ENCODE results near the gene RNF125.
A peak's percentile ranks its signal among the peaks of the same experiment; 100 is the strongest.

Gene RNF125

DNA sequence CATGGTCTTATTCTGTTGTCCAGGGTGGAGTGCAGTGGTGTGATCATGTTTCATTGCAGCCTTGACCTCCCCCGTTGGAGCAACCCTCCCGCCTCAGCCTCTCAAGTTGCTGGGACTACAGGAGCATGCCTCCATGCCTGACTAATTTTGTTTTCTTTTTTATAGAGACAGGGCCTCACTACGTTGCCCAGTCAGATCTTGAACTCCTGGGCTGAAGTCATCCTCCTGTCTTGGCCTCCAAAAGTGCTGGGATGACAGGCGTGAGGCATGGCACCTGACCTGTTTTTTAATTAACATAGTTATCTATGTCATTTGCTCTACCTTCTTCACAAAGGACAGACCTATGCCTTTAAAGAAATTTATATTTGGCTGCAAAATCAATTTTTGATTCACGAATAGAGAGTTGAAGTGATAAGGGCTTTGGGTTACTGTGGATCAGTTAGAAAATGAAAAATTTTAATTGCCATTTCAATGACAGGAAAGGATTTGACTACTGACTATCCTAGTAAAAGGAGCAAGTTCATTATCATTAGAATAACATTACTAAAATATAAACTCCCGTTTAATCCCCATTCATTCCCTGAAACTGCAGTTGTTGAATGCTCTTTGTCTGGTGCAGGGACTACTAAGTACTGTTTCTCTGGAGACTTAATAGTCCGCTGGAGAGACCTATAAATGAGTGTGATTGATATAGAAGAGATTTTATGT is 76.7 kb downstream of the RNF125 start:
- CTCF ChIA-PET, result no interaction called here
- Histone ChIP-seq H3K27ac (ENCODE audit: extremely low read depth, low read depth, low read length) (no peak overlapping the region), H3K4me1 (ENCODE audit: control insufficient read depth, insufficient read depth, low read length) (peaks cover 4% of the 10 kb centered on the region; the same call in 1 of the 2 replicates), H3K9me3 (ENCODE audit: control insufficient read depth, insufficient read depth, low read depth, low read length) (no peaks in the 10 kb centered on the region), H3K4me3 (ENCODE audit: low read depth, low read length) (no peak overlapping the region), H3K36me3 (ENCODE audit: control insufficient read depth in 2 of 2, insufficient read depth in 1 of 2, low read length in 2 of 2) (peaks cover 0 to 32% of the 10 kb centered on the region in 2 experiments; a peak in 2 of 3 replicates)
- POLR2A ChIA-PET, result interaction anchor here (0.9 kb wide), 1 partner anchor 77 kb away, joined by 4 read pairs; the partner anchor contains the start of gene RNF125
- TF ChIP-seq WT1 (tag by site-specific recombination; IDR thresholded peaks at IDR 0.05) (peak; percentile 37; the same call in 1 of the 2 replicates), ZNF48 (tag by site-specific recombination; IDR thresholded peaks at IDR 0.05) (no peak), ZSCAN18 (tag by site-specific recombination; IDR thresholded peaks at IDR 0.05) (no peak), ZNF174 (tag by site-specific recombination; IDR thresholded peaks at IDR 0.05) (no peak), ZNF561 (tag by site-specific recombination; IDR thresholded peaks at IDR 0.05; ENCODE audit: borderline replicate concordance) (no peak), ZBTB8A (tag by site-specific recombination; IDR thresholded peaks at IDR 0.05) (peak; percentile 41; the same call in 1 of the 2 replicates), ZFP37 (tag by site-specific recombination; IDR thresholded peaks at IDR 0.05) (no peak), ZNF140 (tag by site-specific recombination; IDR thresholded peaks at IDR 0.05) (no peak), GLIS2 (tag by site-specific recombination; IDR thresholded peaks at IDR 0.05) (peak; percentile 26; the same call in 1 of the 2 replicates), ZNF548 (tag by site-specific recombination; IDR thresholded peaks at IDR 0.05) (no peak), ZNF18 (tag by site-specific recombination; IDR thresholded peaks at IDR 0.05) (0 out of 2 replicates have a peak, but pooled peaks have one; percentile 40), ZNF157 (tag by site-specific recombination; IDR thresholded peaks at IDR 0.05) (no peak), KLF7 (tag by site-specific recombination; IDR thresholded peaks at IDR 0.05; ENCODE audit: borderline replicate concordance) (no peak), KLF1 (tag by site-specific recombination; IDR thresholded peaks at IDR 0.05) (peak; percentile 34; the same call in 1 of the 2 replicates), FEZF1 (tag by site-specific recombination; IDR thresholded peaks at IDR 0.05) (peak; percentile 50; the same call in 1 of the 2 replicates), ZXDB (tag by site-specific recombination; IDR thresholded peaks at IDR 0.05) (no peak), ZNF404 (tag by site-specific recombination; IDR thresholded peaks at IDR 0.05) (no peak), ZNF16 (tag by site-specific recombination; IDR thresholded peaks at IDR 0.05; ENCODE audit: low read depth) (no peak), PRDM10 (tag by site-specific recombination; IDR thresholded peaks at IDR 0.05) (peak; percentile 39), ZNF670 (tag by site-specific recombination; IDR thresholded peaks at IDR 0.05; ENCODE audit: low read depth) (no peak)
- TF ChIP-seq, protein P1, sequence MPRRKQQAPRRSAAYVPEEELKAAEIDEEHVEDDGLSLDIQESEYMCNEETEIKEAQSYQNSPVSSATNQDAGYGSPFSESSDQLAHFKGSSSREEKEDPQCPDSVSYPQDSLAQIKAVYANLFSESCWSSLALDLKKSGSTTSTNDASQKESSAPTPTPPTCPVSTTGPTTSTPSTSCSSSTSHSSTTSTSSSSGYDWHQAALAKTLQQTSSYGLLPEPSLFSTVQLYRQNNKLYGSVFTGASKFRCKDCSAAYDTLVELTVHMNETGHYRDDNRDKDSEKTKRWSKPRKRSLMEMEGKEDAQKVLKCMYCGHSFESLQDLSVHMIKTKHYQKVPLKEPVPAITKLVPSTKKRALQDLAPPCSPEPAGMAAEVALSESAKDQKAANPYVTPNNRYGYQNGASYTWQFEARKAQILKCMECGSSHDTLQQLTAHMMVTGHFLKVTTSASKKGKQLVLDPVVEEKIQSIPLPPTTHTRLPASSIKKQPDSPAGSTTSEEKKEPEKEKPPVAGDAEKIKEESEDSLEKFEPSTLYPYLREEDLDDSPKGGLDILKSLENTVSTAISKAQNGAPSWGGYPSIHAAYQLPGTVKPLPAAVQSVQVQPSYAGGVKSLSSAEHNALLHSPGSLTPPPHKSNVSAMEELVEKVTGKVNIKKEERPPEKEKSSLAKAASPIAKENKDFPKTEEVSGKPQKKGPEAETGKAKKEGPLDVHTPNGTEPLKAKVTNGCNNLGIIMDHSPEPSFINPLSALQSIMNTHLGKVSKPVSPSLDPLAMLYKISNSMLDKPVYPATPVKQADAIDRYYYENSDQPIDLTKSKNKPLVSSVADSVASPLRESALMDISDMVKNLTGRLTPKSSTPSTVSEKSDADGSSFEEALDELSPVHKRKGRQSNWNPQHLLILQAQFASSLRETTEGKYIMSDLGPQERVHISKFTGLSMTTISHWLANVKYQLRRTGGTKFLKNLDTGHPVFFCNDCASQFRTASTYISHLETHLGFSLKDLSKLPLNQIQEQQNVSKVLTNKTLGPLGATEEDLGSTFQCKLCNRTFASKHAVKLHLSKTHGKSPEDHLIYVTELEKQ (tag by site-specific recombination; IDR thresholded peaks at IDR 0.05; ENCODE audit: borderline replicate concordance), result no peak
- TF ChIP-seq, protein P2, sequence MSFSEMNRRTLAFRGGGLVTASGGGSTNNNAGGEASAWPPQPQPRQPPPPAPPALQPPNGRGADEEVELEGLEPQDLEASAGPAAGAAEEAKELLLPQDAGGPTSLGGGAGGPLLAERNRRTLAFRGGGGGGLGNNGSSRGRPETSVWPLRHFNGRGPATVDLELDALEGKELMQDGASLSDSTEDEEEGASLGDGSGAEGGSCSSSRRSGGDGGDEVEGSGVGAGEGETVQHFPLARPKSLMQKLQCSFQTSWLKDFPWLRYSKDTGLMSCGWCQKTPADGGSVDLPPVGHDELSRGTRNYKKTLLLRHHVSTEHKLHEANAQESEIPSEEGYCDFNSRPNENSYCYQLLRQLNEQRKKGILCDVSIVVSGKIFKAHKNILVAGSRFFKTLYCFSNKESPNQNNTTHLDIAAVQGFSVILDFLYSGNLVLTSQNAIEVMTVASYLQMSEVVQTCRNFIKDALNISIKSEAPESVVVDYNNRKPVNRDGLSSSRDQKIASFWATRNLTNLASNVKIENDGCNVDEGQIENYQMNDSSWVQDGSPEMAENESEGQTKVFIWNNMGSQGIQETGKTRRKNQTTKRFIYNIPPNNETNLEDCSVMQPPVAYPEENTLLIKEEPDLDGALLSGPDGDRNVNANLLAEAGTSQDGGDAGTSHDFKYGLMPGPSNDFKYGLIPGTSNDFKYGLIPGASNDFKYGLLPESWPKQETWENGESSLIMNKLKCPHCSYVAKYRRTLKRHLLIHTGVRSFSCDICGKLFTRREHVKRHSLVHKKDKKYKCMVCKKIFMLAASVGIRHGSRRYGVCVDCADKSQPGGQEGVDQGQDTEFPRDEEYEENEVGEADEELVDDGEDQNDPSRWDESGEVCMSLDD (tag by site-specific recombination; IDR thresholded peaks at IDR 0.05), result no peak
- TF ChIP-seq, protein P3, sequence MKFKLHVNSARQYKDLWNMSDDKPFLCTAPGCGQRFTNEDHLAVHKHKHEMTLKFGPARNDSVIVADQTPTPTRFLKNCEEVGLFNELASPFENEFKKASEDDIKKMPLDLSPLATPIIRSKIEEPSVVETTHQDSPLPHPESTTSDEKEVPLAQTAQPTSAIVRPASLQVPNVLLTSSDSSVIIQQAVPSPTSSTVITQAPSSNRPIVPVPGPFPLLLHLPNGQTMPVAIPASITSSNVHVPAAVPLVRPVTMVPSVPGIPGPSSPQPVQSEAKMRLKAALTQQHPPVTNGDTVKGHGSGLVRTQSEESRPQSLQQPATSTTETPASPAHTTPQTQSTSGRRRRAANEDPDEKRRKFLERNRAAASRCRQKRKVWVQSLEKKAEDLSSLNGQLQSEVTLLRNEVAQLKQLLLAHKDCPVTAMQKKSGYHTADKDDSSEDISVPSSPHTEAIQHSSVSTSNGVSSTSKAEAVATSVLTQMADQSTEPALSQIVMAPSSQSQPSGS (tag by site-specific recombination; IDR thresholded peaks at IDR 0.05; ENCODE audit: low read depth), result no peak

All from HEK293 (cell line).